RWPE1 (cell line): ENCODE measurements around the gene LCMT2.

ENCODE experiments used
- CTCF ChIA-PET: fragments of 350-600 bp; sonication (Branson Sonifier 250); formaldehyde crosslinking; extraction: SDS; loops from one replicate; lab custom pipeline; 2021; lab: Yijun Ruan, JAX
- POLR2A ChIA-PET: fragments of 400-600 bp; formaldehyde crosslinking; extraction: SDS; loops from one replicate; lab custom pipeline; 2020; ENCODE audit warnings: antibody characterized with exemption; ENCODE audit not compliant: low non-redundant PET; lab: Yijun Ruan, JAX
- DNase-seq: peaks from one replicate; pipeline ENCODE4 v3.0.0; 2012; ENCODE audit warnings: low spot score
- H3K27ac ChIP-seq: fragments of 450-650 bp; 2 replicates; pipeline ENCODE4 v1.5.1; 2017
- CTCF ChIP-seq: fragments of 450-650 bp; conservative IDR thresholded peaks from 2 replicates; pipeline ENCODE4 v1.5.1; 2017; ENCODE audit warnings: low read depth, mild to moderate bottlenecking

LCMT2 gene

GRCh38 chr15:43316016-43316970 lies 14.1 kb downstream of the LCMT2 start:
- no peak for TF ChIP-seq CTCF
- ChIA-PET POLR2A (no interaction called here), CTCF (no interaction called here)
- no peak overlapping the region for H3K27ac ChIP-seq
- no peak for DNase-seq

- TF ChIP-seq CTCF = no peak
- CTCF ChIA-PET = no interaction called here
- no peak for DNase-seq
- POLR2A ChIA-PET = no interaction called here
- no peak overlapping the region for H3K27ac ChIP-seq
Measured at GRCh38 chr15:43314171-43314570, 16.2 kb downstream of the LCMT2 start.

- TF ChIP-seq CTCF = no peak
- no peak for DNase-seq
- ChIA-PET POLR2A (no interaction called here), CTCF (no interaction called here)
- H3K27ac ChIP-seq = no peak overlapping the region
Measured at GRCh38 chr15:43312378-43312777, 18.0 kb downstream of the LCMT2 start.

GRCh38 chr15:43302205-43302817 lies 28.1 kb downstream of the LCMT2 start, which contains the start of gene TGM7:
Gene TGM7, minus strand, starts transcription at chr15:43302255.
- ChIA-PET CTCF (interaction anchor here (1.1 kb wide), 1 partner anchor 77 kb away, joined by 4 read pairs; no protein-coding TSS in a partner anchor), POLR2A (no interaction called here)
- no peak for DNase-seq
- H3K27ac ChIP-seq = no peak within 1 kb of the TSS
- TF ChIP-seq CTCF = no peak

GRCh38 chr15:43299884-43300283 lies 30.5 kb downstream of the LCMT2 start:
- ChIA-PET CTCF (no interaction called here), POLR2A (no interaction called here)
- no peak for DNase-seq
- no peak for TF ChIP-seq CTCF
- no peak overlapping the region for H3K27ac ChIP-seq

GRCh38 chr15:43299411-43299810 lies 31.0 kb downstream of the LCMT2 start:
- POLR2A ChIA-PET = no interaction called here
- CTCF ChIA-PET = no interaction called here
- no peak overlapping the region for H3K27ac ChIP-seq
- no peak for TF ChIP-seq CTCF
- no peak for DNase-seq
